Ovary (tissue), 9 donors: ENCODE data around the gene OR4C45. TPM values are rescaled to one million over a fixed set of nuclear protein-coding genes. Genes with fewer than 3 reads are reported as not detected.
"Not testable (repeated sequence)": the region's sequence is repeated elsewhere in the genome, so short reads cannot be mapped to it uniquely, and the experiment has no call there.

Experiments
- DNase-seq, 5 donors: peaks; one replicate each; pipeline ENCODE4 v3.0.0-alpha.2; 2019 to 2020
- H3K27ac ChIP-seq, 2 donors: fragments of 200-600 bp; one replicate each; pipeline versions ENCODE4 v1.5.1 to v1.8.0; 2019 to 2022
- H3K27me3 ChIP-seq: fragments of 200-600 bp; one replicate; pipeline ENCODE4 v1.8.0; 2022
- H3K36me3 ChIP-seq: fragments of 200-600 bp; sonication (generic); one replicate; pipeline ENCODE4 v1.5.1; 2019
- H3K4me1 ChIP-seq: one replicate; pipeline ENCODE4 v1.8.1; 2013; ENCODE audit warnings: mild to moderate bottlenecking, moderate library complexity; ENCODE audit not compliant: insufficient read depth
- H3K4me3 ChIP-seq: fragments of 200-600 bp; sonication (generic); one replicate; pipeline ENCODE4 v1.5.1; 2017
- H3K9me3 ChIP-seq, 2 donors: fragments of 200-600 bp in 1 of 2; sonication (generic) in 1 of 2; one replicate each; pipeline versions ENCODE4 v1.5.1 to v1.8.1; 2013 to 2019; ENCODE audit warnings: mild to moderate bottlenecking in 1 of 2, moderate library complexity in 1 of 2
- EP300 ChIP-seq: sonication (generic); formaldehyde crosslinking; IDR thresholded peaks from one replicate; pipeline ENCODE4 v1.6.1; 2017; ENCODE audit warnings: antibody characterized with exemption
- POLR2A ChIP-seq: fragments of 450-650 bp; IDR thresholded peaks from one replicate; pipeline ENCODE4 v1.6.1; 2017; ENCODE audit warnings: antibody characterized with exemption, mild to moderate bottlenecking, moderate library complexity
- WGBS, 3 donors: extraction: QIAGEN DNeasy Blood & Tissue Kit in 1 of 3; methylation state at CpG; one replicate each; pipeline versions ENCODE4 v1.1.5 to v1.1.7; 2013 to 2017; 5-methylcytosine and 5-hydroxymethylcytosine counted together
- intact Hi-C, 4 donors: fragments of 100-400 bp; cut with DNase I; formaldehyde crosslinking; loops; one replicate each; pipeline versions ENCODE4 v1.11.0 to v1.15.1; 2022 to 2023
- polyA plus RNA-seq, 2 donors: library from polyadenylated mRNA; stranded (reverse); fragments of 200-250 nt in 1 of 2; fragments of 350-450 nt in 1 of 2; fragmentation: Illumina TruSeq in 1 of 2; extraction: RNeasy Lipid Tissue Mini Kit (QIAGEN cat#74804) in 1 of 2; gene quantifications; one replicate each; pipeline ENCODE4 v1.2.3, GENCODE V29; 2013 to 2014
- total RNA-seq, 7 donors: library from RNA; depleted of rRNA in 2 of 7; stranded (reverse); fragments of >200 nt in 2 of 7; fragmentation: NEBNext Ultra II Directional in 3 of 7; extraction: Animal tissue kit (Norgen Biotek cat#: 25700) in 3 of 7; gene quantifications; one replicate each; pipeline versions ENCODE4 v1.1.0 to v1.2.4, GENCODE V29; 2016 to 2023
- TF ChIP-seq, protein P1 (sequence below), 3 donors: fragments of 450-650 bp in 2 of 3; fragments of 200-600 bp in 1 of 3; IDR thresholded peaks; one replicate each; pipeline versions ENCODE4 v1.5.1 to v1.8.0; 2016 to 2022; ENCODE audit warnings: antibody characterized with exemption in 3 of 3, mild to moderate bottlenecking in 1 of 3
- donor health status: DM: no; HTN: no; CAD: no; lungs with moderate emphysema.
- donor health status: DM: no; HTN: no; CAD: no.
- donor health status: Bipolar disorder and iron deficiency.
- donor health status: DM: yes; HTN: yes; CAD: no.
- donor health status: DM: no; HTN: no; CAD: no.
- donor health status: DM: yes; HTN: yes; CAD: no.

Gene OR4C45
- total and polyA plus RNA-seq, 9 donors = not detected

- Histone ChIP-seq H3K27me3 (no peaks in the 10 kb centered on the region), H3K9me3 (peaks cover 0 to 6% of the 10 kb centered on the region in 2 donors), H3K36me3 (no peaks in the 10 kb centered on the region), H3K4me3 (no peak overlapping the region), H3K27ac (no peak overlapping the region), H3K4me1 (no peaks in the 10 kb centered on the region)
- 67 to 79% (median 78%) methylated on average over 1 of the region's 1 CpG for WGBS, 3 donors
- no peak for TF ChIP-seq POLR2A
- TF ChIP-seq EP300 = no peak
- TF ChIP-seq, protein P1, sequence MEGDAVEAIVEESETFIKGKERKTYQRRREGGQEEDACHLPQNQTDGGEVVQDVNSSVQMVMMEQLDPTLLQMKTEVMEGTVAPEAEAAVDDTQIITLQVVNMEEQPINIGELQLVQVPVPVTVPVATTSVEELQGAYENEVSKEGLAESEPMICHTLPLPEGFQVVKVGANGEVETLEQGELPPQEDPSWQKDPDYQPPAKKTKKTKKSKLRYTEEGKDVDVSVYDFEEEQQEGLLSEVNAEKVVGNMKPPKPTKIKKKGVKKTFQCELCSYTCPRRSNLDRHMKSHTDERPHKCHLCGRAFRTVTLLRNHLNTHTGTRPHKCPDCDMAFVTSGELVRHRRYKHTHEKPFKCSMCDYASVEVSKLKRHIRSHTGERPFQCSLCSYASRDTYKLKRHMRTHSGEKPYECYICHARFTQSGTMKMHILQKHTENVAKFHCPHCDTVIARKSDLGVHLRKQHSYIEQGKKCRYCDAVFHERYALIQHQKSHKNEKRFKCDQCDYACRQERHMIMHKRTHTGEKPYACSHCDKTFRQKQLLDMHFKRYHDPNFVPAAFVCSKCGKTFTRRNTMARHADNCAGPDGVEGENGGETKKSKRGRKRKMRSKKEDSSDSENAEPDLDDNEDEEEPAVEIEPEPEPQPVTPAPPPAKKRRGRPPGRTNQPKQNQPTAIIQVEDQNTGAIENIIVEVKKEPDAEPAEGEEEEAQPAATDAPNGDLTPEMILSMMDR (IDR thresholded peaks at IDR 0.05) = no peak
- intact Hi-C loops = no loop called here
- DNase-seq = no peak
Observed at GRCh38 chr11:50078001-50078400, 45.3 kb downstream of the OR4C45 start.

DNA sequence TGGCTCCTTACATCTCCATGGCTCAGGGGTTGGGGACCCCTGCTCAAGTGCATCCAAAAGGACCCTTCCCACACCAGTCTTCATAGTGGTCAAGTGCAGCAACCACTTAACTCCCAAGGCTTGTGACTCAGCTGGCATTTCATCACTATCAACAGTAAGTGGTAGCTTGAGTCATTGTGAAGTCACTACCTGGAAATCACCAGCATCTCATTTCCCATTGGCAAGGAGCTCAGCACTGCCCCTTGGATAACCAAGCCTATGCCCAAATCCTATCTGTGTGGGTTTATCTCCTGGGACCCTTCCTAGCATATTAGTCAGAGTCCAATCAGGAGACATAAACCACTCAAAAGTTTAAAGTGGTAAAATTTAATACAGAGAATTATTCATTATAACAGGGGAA lies 46.3 kb downstream of the OR4C45 start:
- not testable (repeated sequence) for H3K9me3 ChIP-seq, H3K36me3 ChIP-seq, H3K4me1 ChIP-seq

GRCh38 chr11:50080256-50080655 lies 47.6 kb downstream of the OR4C45 start:
- DNase-seq = no peak
- TF ChIP-seq, protein P1 (IDR thresholded peaks at IDR 0.05) = no peak
- TF ChIP-seq EP300 (no peak), POLR2A (no peak)
- intact Hi-C loops = no loop called here
- Histone ChIP-seq H3K4me3 (no peak overlapping the region), H3K4me1 (no peaks in the 10 kb centered on the region), H3K27me3 (no peaks in the 10 kb centered on the region), H3K9me3 (no peaks in the 10 kb centered on the region), H3K36me3 (no peaks in the 10 kb centered on the region), H3K27ac (no peak overlapping the region)

More for the DNA sequence above, 46.3 kb downstream of the OR4C45 start:
- intact Hi-C loops, H3K27me3 ChIP-seq, H3K27ac ChIP-seq, H3K4me3 ChIP-seq, DNase-seq: not testable (repeated sequence)

Other genes with a start within 250 kb of the OR4C45 start
- not detected for gene OR4C13, start 80.5 kb upstream of the OR4C45 start, total RNA-seq
- not detected for gene OR4C13, start 80.5 kb upstream of the OR4C45 start, polyA plus RNA-seq
- not detected for gene OR4C12, start 50.3 kb upstream of the OR4C45 start, total RNA-seq
- not detected for gene OR4C12, start 50.3 kb upstream of the OR4C45 start, polyA plus RNA-seq